K562 (cell line): ENCODE data around the gene FGD1. TPM values are rescaled to one million over a fixed set of nuclear protein-coding genes. Genes with fewer than 3 reads are reported as not detected.
A peak's percentile ranks its signal among the peaks of the same experiment; 100 is the strongest.

ENCODE experiments used
- CGGBP1 ChIP-seq: fragments of 250-450 bp; sonication (Bioruptor Pico); IDR thresholded peaks from 2 replicates; pipeline ENCODE4 v1.9.0; 2021; ENCODE audit warnings: mild to moderate bottlenecking
- CREB3L1 ChIP-seq: fragments of 450-650 bp; IDR thresholded peaks from 2 replicates; pipeline ENCODE4 v1.6.1; 2014; ENCODE audit warnings: low read depth, mild to moderate bottlenecking, moderate library complexity, borderline replicate concordance
- ELF2 ChIP-seq: fragments of 250-450 bp; sonication (Bioruptor Pico); IDR thresholded peaks from 2 replicates; pipeline ENCODE4 v1.5.0; 2021; ENCODE audit warnings: mild to moderate bottlenecking
- HNRNPLL ChIP-seq: fragments of 200-400 bp; formaldehyde crosslinking; IDR thresholded peaks from 2 replicates; pipeline ENCODE4 v1.6.1; 2017; ENCODE audit warnings: low read length, low read depth, mild to moderate bottlenecking; ENCODE audit not compliant: poor library complexity, severe bottlenecking
- NFE2L1 ChIP-seq: fragments of 450-650 bp; IDR thresholded peaks from 2 replicates; pipeline ENCODE4 v1.6.1; 2016; ENCODE audit warnings: missing genetic modification characterization, low read depth, mild to moderate bottlenecking, missing compliant biosample characterization, moderate library complexity, borderline replicate concordance
- SP2 ChIP-seq: IDR thresholded peaks from 2 replicates; pipeline ENCODE4 v1.6.1; 2011; ENCODE audit warnings: mild to moderate bottlenecking, low read depth, low read length, moderate library complexity; ENCODE audit not compliant: poor library complexity, severe bottlenecking; ENCODE audit errors: extremely low read depth
- UBTF ChIP-seq, 2 experiments: IDR thresholded peaks; 2 replicates each; pipeline ENCODE4 v1.6.1; 2012; ENCODE audit warnings: improper control_type of control experiment in 2 of 2, low read depth in 2 of 2, low read length in 2 of 2, borderline replicate concordance in 1 of 2
- ZC3H11A ChIP-seq: IDR thresholded peaks from 2 replicates; pipeline ENCODE4 v1.6.1; 2012; ENCODE audit warnings: low read depth, low read length, improper control_type of control experiment
- ZEB2 ChIP-seq: fragments of 450-650 bp; IDR thresholded peaks from 2 replicates; pipeline ENCODE4 v1.6.1; 2016
- ZNF75A ChIP-seq: fragments of 450-650 bp; formaldehyde crosslinking; IDR thresholded peaks from 2 replicates; pipeline ENCODE4 v1.4.0; 2020; ENCODE audit warnings: mild to moderate bottlenecking
- polyA plus RNA-seq, 8 experiments: library from polyadenylated mRNA; depleted of rRNA in 4 of 8; stranded (reverse) in 5 of 8; unstranded in 3 of 8; fragments of >200 nt; fragmentation: Nextera tagmentation in 2 of 8; fragmentation: Illumina TruSeq in 1 of 8; extraction: Ambion mirVana in 2 of 8; extraction: Trizol in 1 of 8; gene quantifications; 2 replicates each; pipeline versions ENCODE4 v1.2.1 to v1.2.3, GENCODE V29; 2011 to 2014; ENCODE audit warnings: inconsistent platforms in 1 of 8, missing spikeins in 1 of 8
- total RNA-seq, 7 experiments: library from RNA; depleted of rRNA in 6 of 7; stranded (reverse); fragments of >200 nt in 6 of 7; fragmentation: Illumina TruSeq in 2 of 7; extraction: Trizol in 2 of 7; gene quantifications; 2 replicates each; pipeline versions ENCODE4 v1.2.1 to v1.2.3, GENCODE V29; 2011 to 2021; ENCODE audit warnings: low replicate concordance in 1 of 7
- TF ChIP-seq, protein P1 (sequence below): fragments of 450-650 bp; IDR thresholded peaks from 2 replicates; pipeline ENCODE4 v1.6.1; 2016; ENCODE audit warnings: missing biosample characterization, missing genetic modification characterization
- TF ChIP-seq, protein P2 (sequence below): fragments of 150-350 bp; IDR thresholded peaks from 2 replicates; pipeline ENCODE4 v1.6.1; 2014; ENCODE audit warnings: low read depth, mild to moderate bottlenecking, low read length, borderline replicate concordance
- TF ChIP-seq, protein P3 (sequence below): fragments of 450-650 bp; IDR thresholded peaks from 2 replicates; pipeline ENCODE4 v1.6.1; 2016; ENCODE audit warnings: low read depth, mild to moderate bottlenecking, moderate library complexity

FGD1 gene
- total and polyA plus RNA-seq, 9 of the 15 experiments (the other 6 are each of a cell fraction or from before 2014, with no cell fraction given): 0.01 to 0.09 (median 0.04) TPM; not detected in 2

DNA sequence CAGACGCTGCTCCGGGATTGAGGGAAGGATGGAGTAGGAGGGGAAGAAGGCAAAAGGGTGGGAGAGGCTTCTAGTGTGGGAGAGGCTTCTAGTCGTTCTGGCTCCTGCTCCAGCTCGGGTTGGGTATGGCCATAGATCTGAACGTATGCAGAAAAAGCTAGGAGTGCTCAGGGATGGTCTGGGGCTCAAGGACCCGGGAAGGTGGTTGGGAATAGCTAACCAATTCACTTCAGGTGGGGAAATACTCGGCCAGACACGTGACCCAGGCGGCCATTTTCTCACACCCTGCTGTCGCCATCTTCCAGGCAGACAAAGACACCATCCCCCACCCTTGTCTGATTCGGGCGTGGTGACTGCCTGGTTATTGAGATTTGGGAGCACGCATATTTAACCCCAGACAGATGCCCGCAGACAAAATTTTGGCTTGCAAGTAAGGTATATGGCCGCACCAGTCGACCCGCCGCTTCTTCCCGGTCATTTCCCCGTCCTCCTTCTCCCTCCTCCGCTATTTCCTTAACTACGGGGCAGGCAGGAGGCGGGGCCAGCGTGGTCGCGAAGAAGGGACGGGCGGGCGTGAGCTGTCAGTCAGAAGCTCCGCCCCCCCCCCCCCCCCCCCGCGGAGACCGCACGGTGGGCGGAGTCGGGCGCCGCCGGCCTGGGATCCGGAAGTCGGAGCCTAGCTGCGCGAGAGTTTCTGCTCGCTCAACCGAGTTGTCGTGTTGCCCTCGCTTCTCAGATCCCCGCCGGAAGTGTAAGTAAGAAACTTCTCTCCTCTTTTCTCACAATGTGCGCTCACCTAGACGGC is 33.7 kb upstream of the FGD1 start, which contains the start of gene GNL3L (continued):
- TF ChIP-seq, protein P1, sequence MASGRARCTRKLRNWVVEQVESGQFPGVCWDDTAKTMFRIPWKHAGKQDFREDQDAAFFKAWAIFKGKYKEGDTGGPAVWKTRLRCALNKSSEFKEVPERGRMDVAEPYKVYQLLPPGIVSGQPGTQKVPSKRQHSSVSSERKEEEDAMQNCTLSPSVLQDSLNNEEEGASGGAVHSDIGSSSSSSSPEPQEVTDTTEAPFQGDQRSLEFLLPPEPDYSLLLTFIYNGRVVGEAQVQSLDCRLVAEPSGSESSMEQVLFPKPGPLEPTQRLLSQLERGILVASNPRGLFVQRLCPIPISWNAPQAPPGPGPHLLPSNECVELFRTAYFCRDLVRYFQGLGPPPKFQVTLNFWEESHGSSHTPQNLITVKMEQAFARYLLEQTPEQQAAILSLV (tag): 0 out of 2 replicates have a peak, but pooled peaks have one; percentile 35
- TF ChIP-seq, protein P2, sequence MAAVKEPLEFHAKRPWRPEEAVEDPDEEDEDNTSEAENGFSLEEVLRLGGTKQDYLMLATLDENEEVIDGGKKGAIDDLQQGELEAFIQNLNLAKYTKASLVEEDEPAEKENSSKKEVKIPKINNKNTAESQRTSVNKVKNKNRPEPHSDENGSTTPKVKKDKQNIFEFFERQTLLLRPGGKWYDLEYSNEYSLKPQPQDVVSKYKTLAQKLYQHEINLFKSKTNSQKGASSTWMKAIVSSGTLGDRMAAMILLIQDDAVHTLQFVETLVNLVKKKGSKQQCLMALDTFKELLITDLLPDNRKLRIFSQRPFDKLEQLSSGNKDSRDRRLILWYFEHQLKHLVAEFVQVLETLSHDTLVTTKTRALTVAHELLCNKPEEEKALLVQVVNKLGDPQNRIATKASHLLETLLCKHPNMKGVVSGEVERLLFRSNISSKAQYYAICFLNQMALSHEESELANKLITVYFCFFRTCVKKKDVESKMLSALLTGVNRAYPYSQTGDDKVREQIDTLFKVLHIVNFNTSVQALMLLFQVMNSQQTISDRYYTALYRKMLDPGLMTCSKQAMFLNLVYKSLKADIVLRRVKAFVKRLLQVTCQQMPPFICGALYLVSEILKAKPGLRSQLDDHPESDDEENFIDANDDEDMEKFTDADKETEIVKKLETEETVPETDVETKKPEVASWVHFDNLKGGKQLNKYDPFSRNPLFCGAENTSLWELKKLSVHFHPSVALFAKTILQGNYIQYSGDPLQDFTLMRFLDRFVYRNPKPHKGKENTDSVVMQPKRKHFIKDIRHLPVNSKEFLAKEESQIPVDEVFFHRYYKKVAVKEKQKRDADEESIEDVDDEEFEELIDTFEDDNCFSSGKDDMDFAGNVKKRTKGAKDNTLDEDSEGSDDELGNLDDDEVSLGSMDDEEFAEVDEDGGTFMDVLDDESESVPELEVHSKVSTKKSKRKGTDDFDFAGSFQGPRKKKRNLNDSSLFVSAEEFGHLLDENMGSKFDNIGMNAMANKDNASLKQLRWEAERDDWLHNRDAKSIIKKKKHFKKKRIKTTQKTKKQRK: no peak
- TF ChIP-seq NFE2L1 (tag) (no peak), ZEB2 (no peak), CGGBP1 (CRISPR knock-in tag) (no peak), ZC3H11A (0 out of 2 replicates have a peak, but pooled peaks have one; percentile 67), CREB3L1 (0 out of 2 replicates have a peak, but pooled peaks have one; percentile 14), SP2 (peak; percentile 30), ELF2 (CRISPR knock-in tag) (no peak), ZNF75A (CRISPR knock-in tag) (peak; percentile 99), UBTF (IDR thresholded peaks at IDR 0.05; ENCODE audit: borderline replicate concordance in 1 of 2, low read depth in 2 of 2, low read length in 2 of 2) (no peak), HNRNPLL (peak; percentile 78)
- TF ChIP-seq, protein P3, sequence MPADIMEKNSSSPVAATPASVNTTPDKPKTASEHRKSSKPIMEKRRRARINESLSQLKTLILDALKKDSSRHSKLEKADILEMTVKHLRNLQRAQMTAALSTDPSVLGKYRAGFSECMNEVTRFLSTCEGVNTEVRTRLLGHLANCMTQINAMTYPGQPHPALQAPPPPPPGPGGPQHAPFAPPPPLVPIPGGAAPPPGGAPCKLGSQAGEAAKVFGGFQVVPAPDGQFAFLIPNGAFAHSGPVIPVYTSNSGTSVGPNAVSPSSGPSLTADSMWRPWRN: no peak
